ENCODE data around the gene MDFI.

The MDFI gene

GRCh38 chr6:41634657-41635056 is 3.6 kb upstream of the MDFI start:
- DNase-seq (ENCODE audit: low read depth): no peak

- no peak for DNase-seq (ENCODE audit: low read depth)
Observed at GRCh38 chr6:41635365-41635764, 2.9 kb upstream of the MDFI start.

GRCh38 chr6:41636833-41637193 is 1.5 kb upstream of the MDFI start:
- no peak for DNase-seq (ENCODE audit: low read depth)

- no peak for DNase-seq (ENCODE audit: low read depth)
Observed at GRCh38 chr6:41637194-41638001, 870 bp upstream of the MDFI start.

- DNase-seq (ENCODE audit: low read depth): no peak
Observed at GRCh38 chr6:41638935-41639808, 904 bp downstream of the MDFI start.

GRCh38 chr6:41639809-41640371 is 1.6 kb downstream of the MDFI start:
- no peak for DNase-seq (ENCODE audit: low read depth)

- no peak for DNase-seq (ENCODE audit: low read depth)
Observed at GRCh38 chr6:41640426-41640825, 2.2 kb downstream of the MDFI start.

- DNase-seq (ENCODE audit: low read depth): no peak
Observed at GRCh38 chr6:41641352-41641925, 3.2 kb downstream of the MDFI start.

GRCh38 chr6:41642090-41642959 is 4.1 kb downstream of the MDFI start:
- DNase-seq (ENCODE audit: low read depth): no peak

GRCh38 chr6:41642960-41643898 is 5.0 kb downstream of the MDFI start:
- DNase-seq (ENCODE audit: low read depth): no peak

- DNase-seq (ENCODE audit: low read depth): no peak
Observed at GRCh38 chr6:41643899-41644269, 5.6 kb downstream of the MDFI start.

- no peak for DNase-seq (ENCODE audit: low read depth)
Observed at GRCh38 chr6:41644297-41644879, 6.1 kb downstream of the MDFI start.

GRCh38 chr6:41645007-41645618 is 6.8 kb downstream of the MDFI start:
- no peak for DNase-seq (ENCODE audit: low read depth)

- no peak for DNase-seq (ENCODE audit: low read depth)
Observed at GRCh38 chr6:41646026-41646795, 7.9 kb downstream of the MDFI start.

GRCh38 chr6:41647061-41647511 is 8.8 kb downstream of the MDFI start:
- no peak for DNase-seq (ENCODE audit: low read depth)

- no peak for DNase-seq (ENCODE audit: low read depth)
Observed at GRCh38 chr6:41648070-41648585, 9.9 kb downstream of the MDFI start.

GRCh38 chr6:41648921-41649320 is 10.7 kb downstream of the MDFI start:
- no peak for DNase-seq (ENCODE audit: low read depth)

GRCh38 chr6:41649596-41649995 is 11.3 kb downstream of the MDFI start:
- DNase-seq (ENCODE audit: low read depth): no peak

GRCh38 chr6:41650120-41650519 is 11.9 kb downstream of the MDFI start:
- no peak for DNase-seq (ENCODE audit: low read depth)
